GM21528 (cell line): Measurements from ENCODE around the gene GALNT4.
A peak's percentile ranks its signal among the peaks of the same experiment; 100 is the strongest.

Experiments used
- ATAC-seq: cut with Tn5 transposase; IDR thresholded peaks from one replicate; pipeline ENCODE4 v1.9.1; 2021; ENCODE audit warnings: mild to moderate bottlenecking, moderate library complexity; ENCODE audit not compliant: unreplicated experiment, low FRiP score

Gene GALNT4

DNA sequence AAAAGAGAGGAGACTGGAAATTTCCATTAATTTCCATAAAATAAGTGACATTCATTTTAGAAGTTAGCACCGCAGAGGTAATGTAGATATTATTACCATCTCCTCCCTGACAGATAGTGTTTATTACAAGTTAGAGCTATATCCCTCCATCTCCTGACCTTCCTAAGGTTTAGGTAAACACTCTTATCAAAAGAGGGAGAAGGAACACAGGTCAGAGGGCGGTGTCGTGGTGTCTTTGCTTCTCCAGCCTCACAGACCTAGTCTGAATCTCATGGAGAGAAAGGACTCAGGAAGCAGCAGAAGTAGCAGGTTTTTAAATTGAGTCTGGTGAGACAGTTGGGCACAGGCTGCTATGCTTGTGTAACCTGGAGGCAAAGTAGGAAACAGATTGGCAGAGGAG, 12.8 kb upstream of the GALNT4 start:
- no peak for ATAC-seq

DNA sequence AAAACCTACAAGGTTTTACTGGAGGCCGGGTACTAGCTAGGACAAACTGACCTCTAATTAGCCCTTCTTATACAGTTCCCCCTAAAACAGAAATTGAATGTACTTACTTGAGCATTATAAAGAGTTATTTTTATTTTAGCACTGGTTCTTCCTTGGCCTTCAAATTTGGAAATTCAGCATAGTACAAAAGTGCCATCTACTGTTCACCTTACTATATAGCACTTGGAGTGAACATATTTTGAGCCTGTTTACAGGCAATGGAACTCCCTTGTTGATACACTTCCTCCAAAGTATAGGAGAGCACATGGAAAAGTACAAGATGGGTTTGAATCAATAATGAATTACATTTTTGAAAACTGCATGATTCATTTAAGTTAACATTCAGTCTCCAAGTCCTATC, 5.1 kb upstream of the GALNT4 start:
- ATAC-seq: no peak

DNA sequence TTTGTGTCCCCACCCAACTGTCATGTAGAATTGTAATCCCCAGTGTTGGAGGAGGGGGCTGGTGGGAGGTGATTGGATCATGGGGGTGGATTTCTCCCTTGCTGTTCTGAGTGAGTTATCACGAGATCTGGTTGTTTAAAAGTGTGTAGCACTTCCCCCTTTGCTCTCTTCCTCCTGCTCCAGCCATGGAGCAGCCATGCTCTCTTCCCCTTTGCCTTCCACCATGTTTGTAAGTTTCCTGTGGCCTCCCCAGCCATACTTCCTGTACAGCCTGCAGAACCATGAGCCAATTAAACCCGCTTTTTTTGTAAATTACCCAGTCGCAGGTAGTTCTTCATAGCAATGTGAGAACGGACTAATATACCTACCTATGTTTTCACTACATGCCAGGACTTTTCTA, 3.8 kb upstream of the GALNT4 start:
- ATAC-seq: no peak

DNA sequence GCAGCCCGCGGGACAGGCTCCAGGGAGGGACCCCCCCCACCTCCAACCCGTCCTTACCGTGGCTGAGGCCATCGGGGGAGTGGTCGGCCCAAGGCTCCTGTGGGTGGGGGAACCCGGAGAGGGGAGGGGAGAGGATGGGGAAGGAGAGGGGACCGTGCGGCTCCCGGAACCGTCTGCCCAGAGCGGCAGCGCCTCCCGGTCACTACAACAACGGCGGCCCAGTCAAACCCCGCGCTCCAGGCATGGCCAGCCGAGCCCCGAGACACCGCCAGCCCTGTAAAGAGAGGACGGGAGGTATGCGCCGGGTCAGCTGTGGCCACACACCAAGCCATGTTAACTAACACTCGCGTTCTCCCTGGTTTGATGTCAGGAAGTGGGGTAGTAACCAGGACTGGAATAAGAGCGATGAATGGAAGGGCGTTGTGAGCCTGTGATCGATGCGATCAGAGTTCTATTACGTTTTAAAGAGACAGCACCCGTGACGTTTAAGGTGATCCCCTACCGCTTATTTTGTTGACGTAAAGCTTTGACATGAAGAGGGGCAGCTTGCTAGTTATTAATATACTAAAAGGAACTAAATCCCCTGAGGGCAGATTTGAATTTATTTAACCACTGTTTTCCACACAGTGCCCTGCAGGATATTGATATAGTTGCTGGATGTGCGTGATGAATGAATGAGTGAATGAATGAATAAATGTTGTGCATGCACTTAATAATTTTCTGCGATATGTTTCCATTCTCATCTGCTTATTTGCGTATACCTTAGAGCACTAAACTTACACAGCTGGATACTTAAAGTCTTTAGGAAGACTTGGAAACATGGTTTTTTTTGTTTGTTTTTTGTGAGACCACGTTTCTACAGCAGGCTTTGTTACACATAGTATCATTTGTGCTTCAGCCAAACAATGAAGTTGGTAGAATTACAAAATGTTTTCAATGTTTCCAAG, 1.5 kb upstream of the GALNT4 start, which contains the start of gene POC1B:
Gene POC1B (minus strand): TSS at position 224 of the 947 bp plus-strand sequence. CDS start 152 bp downstream, at position 72.
- peak; percentile 71 for ATAC-seq

DNA sequence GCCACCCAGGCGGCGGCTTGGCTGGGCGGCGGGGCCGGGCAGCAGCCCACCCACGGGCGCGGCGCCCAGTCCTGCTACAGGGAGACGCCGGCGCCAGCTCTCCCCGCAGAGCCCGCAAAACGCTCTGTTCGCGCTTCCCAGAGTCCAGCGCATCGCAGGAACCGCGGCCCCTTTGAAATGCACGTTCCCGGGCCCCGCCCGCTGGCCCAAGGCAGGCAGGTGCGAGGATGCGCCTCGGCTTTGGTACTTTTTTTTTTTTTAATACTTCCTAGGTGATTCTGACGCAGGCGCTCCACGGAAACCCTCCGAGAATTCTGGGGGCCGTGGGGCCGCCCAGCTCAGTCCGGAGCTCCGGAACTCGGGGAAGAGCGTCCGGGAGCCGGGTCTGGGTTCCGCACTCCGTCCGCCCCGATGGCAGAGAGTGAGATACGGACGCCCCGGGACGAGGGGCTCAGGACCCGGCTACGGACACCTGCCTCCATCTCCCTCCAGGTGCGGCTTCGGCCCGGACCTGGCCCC, 768 bp upstream of the GALNT4 start:
- peak; percentile 38 for ATAC-seq

- ATAC-seq: no peak
These were observed 604 bp downstream of the GALNT4 start for GRCh38 chr12:89523843-89524540.

DNA sequence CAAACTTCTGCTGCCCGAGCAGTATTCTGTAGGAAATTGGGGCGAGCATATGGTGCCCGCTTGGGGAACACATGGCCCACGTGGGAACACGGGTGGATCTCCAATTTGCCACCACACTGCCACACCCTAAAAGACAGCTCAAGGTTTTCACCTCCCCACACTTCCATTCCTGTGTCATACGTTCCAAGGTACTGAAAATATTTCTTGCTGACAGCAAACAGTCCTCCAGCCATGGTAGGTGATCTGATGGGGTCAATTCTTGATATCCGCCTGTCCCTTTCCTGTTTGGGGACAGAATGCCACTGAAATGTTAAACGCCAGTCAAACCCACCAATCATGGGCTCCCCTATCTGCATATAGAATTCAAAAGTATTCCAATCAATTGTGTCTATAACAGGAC, 1.2 kb downstream of the GALNT4 start:
- ATAC-seq: no peak

DNA sequence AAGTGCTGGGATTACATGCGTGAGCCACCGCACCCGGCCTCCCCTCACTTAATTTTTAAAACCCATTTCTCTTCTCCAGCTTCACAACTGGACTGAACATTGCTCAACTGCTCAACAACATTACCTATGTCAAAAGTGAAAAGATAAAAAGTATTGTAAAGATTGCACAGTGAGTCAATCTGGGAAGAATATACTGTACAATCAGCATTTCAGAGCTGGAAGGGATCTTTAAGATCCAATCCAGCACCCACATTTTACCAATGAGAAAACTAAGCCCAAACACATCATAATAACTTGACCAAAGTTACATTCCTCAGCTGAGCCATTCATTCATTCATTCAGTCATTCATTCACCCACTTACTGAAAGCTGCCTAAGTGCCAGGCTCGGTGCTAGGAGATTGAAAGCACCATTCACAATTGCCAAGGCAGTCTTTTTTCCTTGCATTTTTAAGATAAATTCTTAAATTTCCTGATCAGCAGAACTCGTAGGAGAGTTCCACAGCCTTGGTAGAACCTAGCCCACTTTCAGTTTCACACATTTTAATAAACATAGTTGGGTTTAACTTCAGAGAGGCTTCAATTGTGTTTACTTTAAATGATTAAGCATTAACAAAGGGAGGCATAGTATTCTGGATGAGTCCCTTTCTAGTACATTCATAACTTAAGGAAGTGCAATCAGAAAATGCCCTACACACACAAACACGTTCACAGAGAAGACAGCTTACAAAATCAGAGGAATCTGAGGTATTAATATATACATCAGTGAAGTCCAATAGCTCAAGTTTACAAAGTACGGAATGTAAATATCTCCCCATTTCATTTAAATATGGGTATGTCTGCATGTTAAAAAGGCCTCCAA, 3.0 kb downstream of the GALNT4 start:
- ATAC-seq: no peak

DNA sequence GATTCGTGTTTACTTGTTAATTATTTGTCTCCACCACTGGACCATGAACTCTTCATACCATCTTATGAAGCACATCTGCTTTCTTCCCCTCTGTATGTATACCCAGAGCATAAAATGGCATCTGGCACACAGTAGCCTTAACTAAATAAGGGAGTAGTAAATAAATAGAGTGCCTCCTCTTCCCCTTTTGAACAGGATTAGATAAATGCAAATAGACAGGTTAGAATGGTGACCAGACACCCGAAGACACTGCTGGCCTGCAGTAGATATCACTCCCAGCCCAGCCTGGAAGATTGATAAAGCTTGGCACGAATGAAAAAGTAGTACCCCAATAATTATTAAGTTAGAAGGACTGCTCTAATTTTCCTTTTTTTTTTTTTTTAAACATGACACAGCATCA, 6.9 kb downstream of the GALNT4 start:
- ATAC-seq: no peak

- no peak for ATAC-seq
These were observed 8.0 kb downstream of the GALNT4 start for GRCh38 chr12:89516633-89517032.

DNA sequence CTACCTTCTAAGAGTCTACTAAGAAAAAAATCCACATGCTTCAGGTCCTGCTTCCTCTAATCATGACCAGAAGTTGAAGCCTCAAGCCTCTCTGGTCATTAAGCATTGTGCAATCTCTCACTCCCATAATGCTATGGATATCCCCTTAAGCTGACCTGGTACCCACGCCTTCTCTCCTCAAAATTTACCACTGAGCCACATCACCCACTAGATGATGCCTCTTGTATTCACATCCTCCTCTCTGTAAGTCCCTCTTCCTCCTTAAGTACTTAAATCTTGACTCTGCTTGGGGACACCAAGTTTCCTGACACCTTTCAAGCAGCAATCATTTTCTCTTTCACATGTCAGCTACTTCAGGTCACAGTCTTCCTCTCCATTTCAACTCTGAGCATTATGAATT, 9.8 kb downstream of the GALNT4 start:
- ATAC-seq: peak; percentile 78

DNA sequence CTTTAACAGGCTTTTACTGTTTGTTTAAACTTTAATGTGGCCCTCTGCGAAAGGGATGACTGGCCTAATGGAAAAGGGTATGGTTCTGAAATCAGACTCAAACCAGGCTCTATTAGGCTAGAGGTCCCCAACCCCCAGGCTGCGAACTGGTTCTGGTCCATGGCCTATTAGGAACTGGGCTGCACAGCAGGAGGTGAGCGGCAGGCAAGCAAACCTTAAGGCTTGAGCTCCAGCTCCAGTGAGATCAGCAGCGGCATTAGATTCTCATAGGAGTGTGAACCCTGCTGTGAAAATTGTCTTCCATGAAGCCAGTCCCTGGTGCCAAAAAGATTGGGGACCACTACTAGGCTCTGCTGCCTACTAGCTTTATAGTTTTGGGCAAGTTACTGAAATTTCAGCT, 11.1 kb downstream of the GALNT4 start:
- ATAC-seq: no peak

- no peak for ATAC-seq
These were observed 17.4 kb downstream of the GALNT4 start for GRCh38 chr12:89507015-89507824.

DNA sequence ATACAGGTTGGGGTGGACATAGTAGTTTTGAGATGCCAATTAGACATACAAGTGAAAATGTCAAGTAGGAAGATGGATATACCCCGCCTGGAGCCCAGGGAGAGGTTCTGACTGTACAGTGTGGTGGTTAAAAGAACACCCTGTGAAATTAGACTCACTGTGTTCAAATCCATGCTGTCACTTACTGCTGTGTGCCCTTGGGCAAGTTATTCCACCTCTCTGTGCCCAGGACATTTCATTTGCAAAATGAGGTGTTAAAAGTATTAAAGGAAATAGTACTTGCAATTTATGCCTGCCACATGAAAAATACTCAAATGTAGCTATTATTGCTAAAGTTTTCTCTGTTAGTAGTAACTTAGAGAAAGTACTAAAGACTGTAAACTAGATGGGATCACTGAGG, 18.5 kb downstream of the GALNT4 start:
- no peak for ATAC-seq

DNA sequence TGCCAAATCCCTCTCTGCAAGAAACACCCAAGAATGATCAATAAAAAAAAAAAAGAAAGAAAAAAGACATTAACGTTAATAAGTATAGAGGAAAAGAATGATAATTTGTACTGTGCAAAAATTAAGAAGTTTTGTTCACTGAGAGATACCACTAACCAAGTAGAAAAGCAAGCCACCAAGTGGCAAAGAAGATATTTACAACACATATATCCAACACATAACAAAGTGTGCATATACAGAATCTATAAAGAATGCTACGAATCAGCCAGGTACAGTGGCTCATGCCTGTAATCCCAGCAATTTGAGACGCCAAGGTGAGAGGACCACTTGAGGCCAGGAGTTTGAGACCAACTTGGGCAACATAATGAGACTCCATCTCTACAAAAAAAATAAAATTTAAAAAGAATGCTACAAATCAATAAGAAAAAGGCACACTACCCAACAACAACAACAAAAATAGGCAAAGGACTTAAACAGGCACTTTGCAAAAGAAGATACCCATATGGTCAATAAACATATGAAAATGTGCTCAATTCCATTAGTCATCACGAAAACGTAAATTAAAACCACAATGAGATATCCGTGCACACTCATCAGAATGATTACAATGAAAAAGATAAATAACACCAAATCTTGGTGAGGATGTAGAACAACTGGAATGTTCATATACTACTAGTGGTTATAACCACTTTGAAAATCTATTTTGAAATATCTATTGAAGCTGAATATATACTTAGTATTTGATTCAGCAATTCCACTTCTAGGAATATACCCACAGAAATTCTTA, 19.8 kb downstream of the GALNT4 start:
- ATAC-seq: no peak

GRCh38 chr12:89501793-89502192, 22.8 kb downstream of the GALNT4 start:
- ATAC-seq: no peak

DNA sequence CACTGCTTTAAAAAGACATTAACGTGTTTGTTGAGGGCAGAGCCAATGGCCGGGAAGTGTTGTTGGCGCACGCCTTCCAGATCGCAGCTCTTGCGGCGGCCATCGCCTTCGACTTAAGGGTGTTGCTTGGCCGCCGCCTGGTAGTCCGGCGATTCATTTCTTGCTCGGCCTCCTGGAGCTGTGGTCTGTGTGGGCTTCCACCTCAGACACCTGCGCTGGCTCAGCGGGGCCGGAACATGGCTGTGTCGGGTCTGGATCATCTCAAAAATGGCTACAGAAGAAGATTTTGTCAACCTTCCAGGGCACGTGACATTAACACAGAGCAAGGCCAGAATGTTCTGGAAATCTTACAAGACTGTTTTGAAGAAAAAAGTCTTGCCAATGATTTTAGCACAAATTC, 24.7 kb downstream of the GALNT4 start:
- no peak for ATAC-seq

DNA sequence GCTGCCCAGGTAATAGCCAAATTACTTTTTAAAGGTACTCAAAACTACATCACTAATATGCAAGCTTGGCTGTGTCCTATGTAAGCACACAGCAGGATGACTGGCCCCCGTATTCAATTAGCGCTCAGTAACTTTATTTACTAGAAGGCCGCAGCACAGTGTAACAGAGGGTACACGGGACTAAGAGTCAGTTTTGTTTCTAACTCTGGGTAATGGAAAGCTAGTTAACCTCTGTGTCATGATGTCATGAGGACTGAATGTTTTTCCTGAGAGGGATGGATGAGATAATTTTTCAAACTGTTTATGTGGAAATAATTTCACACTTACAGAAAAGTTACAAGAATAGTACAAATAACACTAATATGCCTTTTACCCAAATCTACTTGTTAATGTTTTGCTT, 27.1 kb downstream of the GALNT4 start:
- no peak for ATAC-seq

GRCh38 chr12:89497005-89497404, 27.6 kb downstream of the GALNT4 start:
- ATAC-seq: no peak
